T1000 (cell line): ENCODE measurements around the gene DOCK3.
"Not testable (repeated sequence)": the region's sequence is repeated elsewhere in the genome, so short reads cannot be mapped to it uniquely, and the experiment has no call there.

Experiments
- DNase-seq: peaks from one replicate; lab custom pipeline; 2025; ENCODE audit warnings: mixed read lengths; lab: John Stamatoyannopoulos, UW

DOCK3 gene

GRCh38 chr3:51361746-51362145 lies 687.0 kb downstream of the DOCK3 start:
- DNase-seq = no peak

- no peak for DNase-seq
Measured at GRCh38 chr3:51362476-51362875, 687.7 kb downstream of the DOCK3 start.

- DNase-seq = not testable (repeated sequence)
Measured at GRCh38 chr3:51368276-51368675, 693.5 kb downstream of the DOCK3 start.

GRCh38 chr3:51371943-51372557 lies 697.3 kb downstream of the DOCK3 start:
- DNase-seq = peak; percentile 34

GRCh38 chr3:51373658-51374421 lies 699.1 kb downstream of the DOCK3 start:
- DNase-seq = no peak

GRCh38 chr3:51374456-51374855 lies 699.7 kb downstream of the DOCK3 start:
- DNase-seq = no peak

- DNase-seq = no peak
Measured at GRCh38 chr3:51375136-51375535, 700.4 kb downstream of the DOCK3 start.

GRCh38 chr3:51375571-51375970 lies 700.8 kb downstream of the DOCK3 start:
- DNase-seq = no peak

GRCh38 chr3:51378065-51378464 lies 703.3 kb downstream of the DOCK3 start:
- DNase-seq = no peak

GRCh38 chr3:51378726-51379125 lies 704.0 kb downstream of the DOCK3 start:
- no peak for DNase-seq

GRCh38 chr3:51379301-51379700 lies 704.6 kb downstream of the DOCK3 start:
- no peak for DNase-seq

- no peak for DNase-seq
Measured at GRCh38 chr3:51379746-51380455, 705.2 kb downstream of the DOCK3 start.

- DNase-seq = no peak
Measured at GRCh38 chr3:51380601-51381332, 706.0 kb downstream of the DOCK3 start.

GRCh38 chr3:51381333-51381705 lies 706.6 kb downstream of the DOCK3 start:
- DNase-seq = no peak

GRCh38 chr3:51382076-51382745 lies 707.5 kb downstream of the DOCK3 start:
- DNase-seq = no peak

GRCh38 chr3:51382947-51383578 lies 708.3 kb downstream of the DOCK3 start:
- no peak for DNase-seq

GRCh38 chr3:51384055-51384725 lies 709.5 kb downstream of the DOCK3 start:
- no peak for DNase-seq

- peak; percentile 96 for DNase-seq
Measured at GRCh38 chr3:51384726-51385473, 710.2 kb downstream of the DOCK3 start, which contains the start of gene MANF. Gene MANF, plus strand, starts transcription at chr3:51385291. Its CDS starts 52 bp downstream, at chr3:51385343.

GRCh38 chr3:51385621-51386091 lies 710.9 kb downstream of the DOCK3 start:
- DNase-seq = no peak
